Measurements from ENCODE around the gene DPYSL3.

The DPYSL3 gene

GRCh38 chr5:147452165-147452811 lies 57.6 kb downstream of the DPYSL3 start:
- ATAC-seq (ENCODE audit: low read depth) (no peak), DNase-seq (ENCODE audit: low spot score) (no peak)
- TF ChIP-seq CTCF (IDR thresholded peaks at IDR 0.05; ENCODE audit: poor library complexity, severe bottlenecking), result no peak
- H3K4me1 ChIP-seq (ENCODE audit: insufficient read depth, poor library complexity, severe bottlenecking), result peaks cover 4% of the 10 kb centered on the region
- H3K27ac ChIP-seq (ENCODE audit: poor library complexity, severe bottlenecking), result no peak overlapping the region
- H3K27me3 ChIP-seq (ENCODE audit: insufficient read depth, poor library complexity, severe bottlenecking), result peaks cover 51% of the 10 kb centered on the region
- no peaks in the 10 kb centered on the region for H3K36me3 ChIP-seq (ENCODE audit: low read depth)
- no peaks in the 10 kb centered on the region for H3K9me3 ChIP-seq (ENCODE audit: severe bottlenecking)
- no peak overlapping the region for H3K4me3 ChIP-seq (ENCODE audit: severe bottlenecking)

- Histone ChIP-seq H3K9me3 (ENCODE audit: severe bottlenecking) (no peaks in the 10 kb centered on the region), H3K4me3 (ENCODE audit: severe bottlenecking) (no peak overlapping the region), H3K36me3 (ENCODE audit: low read depth) (no peaks in the 10 kb centered on the region), H3K27ac (ENCODE audit: poor library complexity, severe bottlenecking) (no peak overlapping the region), H3K27me3 (ENCODE audit: insufficient read depth, poor library complexity, severe bottlenecking) (peaks cover 51% of the 10 kb centered on the region), H3K4me1 (ENCODE audit: insufficient read depth, poor library complexity, severe bottlenecking) (peaks cover 4% of the 10 kb centered on the region)
- TF ChIP-seq CTCF (IDR thresholded peaks at IDR 0.05; ENCODE audit: poor library complexity, severe bottlenecking), result no peak
- DNase-seq (ENCODE audit: low spot score) (no peak), ATAC-seq (ENCODE audit: low read depth) (no peak)
Observed at GRCh38 chr5:147451193-147451592, 58.7 kb downstream of the DPYSL3 start.

- Histone ChIP-seq H3K9me3 (ENCODE audit: severe bottlenecking) (no peaks in the 10 kb centered on the region), H3K36me3 (ENCODE audit: low read depth) (no peaks in the 10 kb centered on the region), H3K27me3 (ENCODE audit: insufficient read depth, poor library complexity, severe bottlenecking) (peaks cover 51% of the 10 kb centered on the region), H3K4me1 (ENCODE audit: insufficient read depth, poor library complexity, severe bottlenecking) (peaks cover 4% of the 10 kb centered on the region), H3K4me3 (ENCODE audit: severe bottlenecking) (no peak overlapping the region), H3K27ac (ENCODE audit: poor library complexity, severe bottlenecking) (no peak overlapping the region)
- DNase-seq (ENCODE audit: low spot score) (no peak), ATAC-seq (ENCODE audit: low read depth) (no peak)
- TF ChIP-seq CTCF (IDR thresholded peaks at IDR 0.05; ENCODE audit: poor library complexity, severe bottlenecking), result no peak
Observed at GRCh38 chr5:147450606-147451005, 59.3 kb downstream of the DPYSL3 start.

GRCh38 chr5:147448766-147449165 lies 61.1 kb downstream of the DPYSL3 start:
- DNase-seq (ENCODE audit: low spot score), result no peak
- no peaks in the 10 kb centered on the region for H3K4me1 ChIP-seq (ENCODE audit: insufficient read depth, poor library complexity, severe bottlenecking)
- no peak for TF ChIP-seq CTCF (IDR thresholded peaks at IDR 0.05; ENCODE audit: poor library complexity, severe bottlenecking)

GRCh38 chr5:147446523-147446922 lies 63.3 kb downstream of the DPYSL3 start:
- Histone ChIP-seq H3K27ac (ENCODE audit: poor library complexity, severe bottlenecking) (no peak overlapping the region), H3K27me3 (ENCODE audit: insufficient read depth, poor library complexity, severe bottlenecking) (peaks cover 16% of the 10 kb centered on the region), H3K9me3 (ENCODE audit: severe bottlenecking) (no peaks in the 10 kb centered on the region), H3K4me1 (ENCODE audit: insufficient read depth, poor library complexity, severe bottlenecking) (no peaks in the 10 kb centered on the region), H3K4me3 (ENCODE audit: severe bottlenecking) (no peak overlapping the region), H3K36me3 (ENCODE audit: low read depth) (no peaks in the 10 kb centered on the region)
- no peak for TF ChIP-seq CTCF (IDR thresholded peaks at IDR 0.05; ENCODE audit: poor library complexity, severe bottlenecking)
- no peak for DNase-seq (ENCODE audit: low spot score)
- no peak for ATAC-seq (ENCODE audit: low read depth)

More at GRCh38 chr5:147448766-147449165, 61.1 kb downstream of the DPYSL3 start:
- no peaks in the 10 kb centered on the region for H3K36me3 ChIP-seq (ENCODE audit: low read depth)
- H3K9me3 ChIP-seq (ENCODE audit: severe bottlenecking), result no peaks in the 10 kb centered on the region
- no peak for ATAC-seq (ENCODE audit: low read depth)
- H3K27me3 ChIP-seq (ENCODE audit: insufficient read depth, poor library complexity, severe bottlenecking), result peaks cover 36% of the 10 kb centered on the region
- no peak overlapping the region for H3K4me3 ChIP-seq (ENCODE audit: severe bottlenecking)
- H3K27ac ChIP-seq (ENCODE audit: poor library complexity, severe bottlenecking), result no peak overlapping the region
